ENCODE results near the gene TASP1.

- TF ChIP-seq, protein P1, sequence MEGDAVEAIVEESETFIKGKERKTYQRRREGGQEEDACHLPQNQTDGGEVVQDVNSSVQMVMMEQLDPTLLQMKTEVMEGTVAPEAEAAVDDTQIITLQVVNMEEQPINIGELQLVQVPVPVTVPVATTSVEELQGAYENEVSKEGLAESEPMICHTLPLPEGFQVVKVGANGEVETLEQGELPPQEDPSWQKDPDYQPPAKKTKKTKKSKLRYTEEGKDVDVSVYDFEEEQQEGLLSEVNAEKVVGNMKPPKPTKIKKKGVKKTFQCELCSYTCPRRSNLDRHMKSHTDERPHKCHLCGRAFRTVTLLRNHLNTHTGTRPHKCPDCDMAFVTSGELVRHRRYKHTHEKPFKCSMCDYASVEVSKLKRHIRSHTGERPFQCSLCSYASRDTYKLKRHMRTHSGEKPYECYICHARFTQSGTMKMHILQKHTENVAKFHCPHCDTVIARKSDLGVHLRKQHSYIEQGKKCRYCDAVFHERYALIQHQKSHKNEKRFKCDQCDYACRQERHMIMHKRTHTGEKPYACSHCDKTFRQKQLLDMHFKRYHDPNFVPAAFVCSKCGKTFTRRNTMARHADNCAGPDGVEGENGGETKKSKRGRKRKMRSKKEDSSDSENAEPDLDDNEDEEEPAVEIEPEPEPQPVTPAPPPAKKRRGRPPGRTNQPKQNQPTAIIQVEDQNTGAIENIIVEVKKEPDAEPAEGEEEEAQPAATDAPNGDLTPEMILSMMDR (IDR thresholded peaks at IDR 0.05), result no peak
- no peak for TF ChIP-seq POLR2AphosphoS5 (IDR thresholded peaks at IDR 0.05)
- no peak for TF ChIP-seq POLR2A (IDR thresholded peaks at IDR 0.05)
Observed at GRCh38 chr20:13461849-13462458, 176.8 kb downstream of the TASP1 start.
